ENCODE data around the gene DDB1. TPM values are rescaled to one million over a fixed set of nuclear protein-coding genes. Genes with fewer than 3 reads are reported as not detected.

The DDB1 gene
- total and polyA plus RNA-seq, 12 donors: 165 to 885 (median 592) TPM

GRCh38 chr11:61377461-61378160 lies 44.7 kb upstream of the DDB1 start:
- Histone ChIP-seq H3K4me3 (no peak overlapping the region), H3K9me3 (replicated peaks in 1 of 3) (no peaks in the 10 kb centered on the region), H3K4me1 (replicated peaks in 1 of 2) (peaks cover 19 to 39% of the 10 kb centered on the region in 2 donors), H3K27ac (peak overlapping the region; percentile 43 to 85 (median 66)), H3K27me3 (no peaks in the 10 kb centered on the region), H3K36me3 (replicated peaks in 1 of 2) (peaks cover 0 to 5% of the 10 kb centered on the region in 2 donors)
- no peak for TF ChIP-seq POLR2A (IDR thresholded peaks at IDR 0.05)
- no peak for TF ChIP-seq CTCF (IDR thresholded peaks at IDR 0.05)
- 91 to 96% (median 95%) methylated on average over 6 of the region's 6 CpGs for WGBS, 4 donors
- intact Hi-C loops (cut with DNase I): no loop called here
- DNase-seq: no peak

GRCh38 chr11:61375761-61376108 lies 42.8 kb upstream of the DDB1 start:
- Histone ChIP-seq H3K27me3 (no peaks in the 10 kb centered on the region), H3K4me1 (replicated peaks in 1 of 2) (peaks cover 20 to 47% of the 10 kb centered on the region in 2 donors), H3K4me3 (no peak overlapping the region), H3K9me3 (replicated peaks in 1 of 3) (no peaks in the 10 kb centered on the region), H3K36me3 (replicated peaks in 1 of 2) (peaks cover 0 to 5% of the 10 kb centered on the region in 2 donors), H3K27ac (no peak overlapping the region)
- 69 to 88% (median 73%) methylated on average over 6 of the region's 6 CpGs for WGBS, 4 donors
- DNase-seq: no peak
- intact Hi-C loops (cut with DNase I): no loop called here
- TF ChIP-seq CTCF (IDR thresholded peaks at IDR 0.05) (no peak), POLR2A (IDR thresholded peaks at IDR 0.05) (no peak)

- Histone ChIP-seq H3K9me3 (replicated peaks in 1 of 3) (no peaks in the 10 kb centered on the region), H3K36me3 (replicated peaks in 1 of 2) (peaks cover 0 to 20% of the 10 kb centered on the region in 2 donors), H3K27me3 (no peaks in the 10 kb centered on the region)
These were observed 39.9 kb upstream of the DDB1 start for GRCh38 chr11:61372659-61373420.

More at GRCh38 chr11:61372659-61373420, 39.9 kb upstream of the DDB1 start:
- Histone ChIP-seq H3K4me3 (no peak overlapping the region), H3K4me1 (replicated peaks in 1 of 2) (peaks cover 38 to 67% of the 10 kb centered on the region in 2 donors), H3K27ac (peak overlapping the region in 4 of 5 donors; percentile 15 to 64 (median 42))
- intact Hi-C loops (cut with DNase I): no loop called here
- WGBS, 4 donors: 51 to 64% (median 54%) methylated on average over 8 of the region's 8 CpGs
- TF ChIP-seq CTCF (IDR thresholded peaks at IDR 0.05) (no peak), POLR2A (IDR thresholded peaks at IDR 0.05) (no peak)
- DNase-seq: no peak

Data from adrenal gland (tissue), 12 donors.